OCI-LY7 (cell line): ENCODE data around the gene SIGMAR1.

Experiments
- CTCF ChIP-seq: fragments of 200-600 bp; sonication (generic); conservative IDR thresholded peaks from 2 replicates; pipeline ENCODE4 v1.5.1; 2014; ENCODE audit warnings: mild to moderate bottlenecking, antibody characterized with exemption, low read length, moderate library complexity, mixed read lengths
- EZH2phosphoT487 ChIP-seq: fragments of 200-600 bp; sonication (generic); IDR thresholded peaks from 2 replicates; pipeline ENCODE4 v1.6.1; 2018; ENCODE audit warnings: low read depth, borderline replicate concordance, mild to moderate bottlenecking, mixed run types, antibody characterized with exemption, low read length, moderate library complexity, mixed read lengths

- TF ChIP-seq CTCF (no peak), EZH2phosphoT487 (no peak)
Measured at GRCh38 chr9:34686732-34687131, 49.1 kb upstream of the SIGMAR1 start.
